ENCODE results near the gene AKAP5. TPM values are rescaled to one million over a fixed set of nuclear protein-coding genes. Genes with fewer than 3 reads are reported as not detected.

Gene AKAP5
- total and polyA plus RNA-seq, 2 donors (not counting 1 experiment from before 2014, with no cell fraction given) = 0.21 to 1.4 TPM

GRCh38 chr14:64454671-64455070 is 10.6 kb upstream of the AKAP5 start:
- Mint-ChIP-seq H3K27me3 (no peaks in the 10 kb centered on the region), H3K27ac (no peak overlapping the region), H3K4me1 (peaks cover 39% of the 10 kb centered on the region), H3K9me3 (ENCODE audit: insufficient read depth) (no peaks in the 10 kb centered on the region), H3K4me3 (no peak overlapping the region)
- DNase-seq = no peak
- Histone ChIP-seq H3K4me3 (ENCODE audit: control extremely low read depth in 1 of 5, extremely low read depth in 1 of 5, insufficient read depth in 1 of 5, low read depth in 2 of 5, low read length in 4 of 5) (no peak overlapping the region), H3K27ac (ENCODE audit: low read length in 2 of 2) (no peak overlapping the region), H3K36me3 (replicated peaks in 1 of 2; ENCODE audit: control extremely low read depth in 1 of 2, control insufficient read depth in 1 of 2, extremely low read depth in 1 of 2, insufficient read depth in 2 of 2, low read length in 1 of 2) (peaks cover 8 to 25% of the 10 kb centered on the region in 2 experiments), H3K79me2 (ENCODE audit: control insufficient read depth, insufficient read depth, low read length) (no peaks in the 10 kb centered on the region), H3K4me2 (replicated peaks; ENCODE audit: low read depth, low read length, poor library complexity, severe bottlenecking) (no peak overlapping the region), H3K27me3 (replicated peaks in 1 of 4; ENCODE audit: control extremely low read depth in 1 of 4, control insufficient read depth in 3 of 4, insufficient read depth in 4 of 4, low read length in 3 of 4) (no peaks in the 10 kb centered on the region), H3K9ac (ENCODE audit: low read length) (no peak overlapping the region), H3K4me1 (ENCODE audit: control insufficient read depth in 2 of 2, insufficient read depth in 2 of 2, low read length in 2 of 2) (peaks cover 16 to 22% of the 10 kb centered on the region in 2 donors), H3K9me3 (ENCODE audit: control extremely low read depth in 1 of 3, control insufficient read depth in 2 of 3, insufficient read depth in 1 of 3, low read length in 2 of 3) (no peaks in the 10 kb centered on the region), H2AFZ (ENCODE audit: insufficient read depth, low read depth, low read length, poor library complexity, severe bottlenecking) (no peak overlapping the region), H4K20me1 (ENCODE audit: control insufficient read depth, insufficient read depth, low read length, poor library complexity, severe bottlenecking) (no peaks in the 10 kb centered on the region)
- intact Hi-C loops (cut with micrococcal nuclease) = no loop called here
- ChIA-PET CTCF (interaction anchor here (1.1 kb wide), 1 partner anchor 25 kb away, joined by 3 read pairs; no protein-coding TSS in a partner anchor), POLR2A (interaction anchor here (0.7 kb wide), 1 partner anchor 9 kb away, joined by 4 read pairs; no protein-coding TSS in a partner anchor)
- no peak for ATAC-seq (ENCODE audit: low read depth)
- TF ChIP-seq EZH2 (IDR thresholded peaks at IDR 0.05; ENCODE audit: borderline replicate concordance, insufficient read depth, low read depth, low read length, poor library complexity, severe bottlenecking) (no peak), CTCF (IDR thresholded peaks at IDR 0.05) (no peak)
- WGBS (ENCODE audit: insufficient coverage) = 99% methylated on average over 10 of the region's 10 CpGs

- intact Hi-C loops (cut with micrococcal nuclease) = no loop called here
- H3K27ac Mint-ChIP-seq = peak overlapping the region; percentile 32
- H3K27me3 Mint-ChIP-seq = no peaks in the 10 kb centered on the region
- Histone ChIP-seq H3K4me2 (replicated peaks; ENCODE audit: low read depth, low read length, poor library complexity, severe bottlenecking) (no peak overlapping the region), H3K4me3 (ENCODE audit: control extremely low read depth in 1 of 5, extremely low read depth in 1 of 5, insufficient read depth in 1 of 5, low read depth in 2 of 5, low read length in 4 of 5) (no peak overlapping the region), H3K9ac (ENCODE audit: low read length) (no peak overlapping the region), H3K36me3 (replicated peaks in 1 of 2; ENCODE audit: control extremely low read depth in 1 of 2, control insufficient read depth in 1 of 2, extremely low read depth in 1 of 2, insufficient read depth in 2 of 2, low read length in 1 of 2) (peaks cover 0 to 19% of the 10 kb centered on the region in 2 experiments), H3K27ac (ENCODE audit: low read length in 2 of 2) (no peak overlapping the region), H2AFZ (ENCODE audit: insufficient read depth, low read depth, low read length, poor library complexity, severe bottlenecking) (no peak overlapping the region), H3K9me3 (ENCODE audit: control extremely low read depth in 1 of 3, control insufficient read depth in 2 of 3, insufficient read depth in 1 of 3, low read length in 2 of 3) (no peaks in the 10 kb centered on the region), H3K79me2 (ENCODE audit: control insufficient read depth, insufficient read depth, low read length) (no peaks in the 10 kb centered on the region), H3K27me3 (replicated peaks in 1 of 4; ENCODE audit: control extremely low read depth in 1 of 4, control insufficient read depth in 3 of 4, insufficient read depth in 4 of 4, low read length in 3 of 4) (no peaks in the 10 kb centered on the region), H4K20me1 (ENCODE audit: control insufficient read depth, insufficient read depth, low read length, poor library complexity, severe bottlenecking) (no peaks in the 10 kb centered on the region), H3K4me1 (ENCODE audit: control insufficient read depth in 2 of 2, insufficient read depth in 2 of 2, low read length in 2 of 2) (peaks cover 32 to 34% of the 10 kb centered on the region in 2 donors)
- peaks cover 53% of the 10 kb centered on the region for H3K4me1 Mint-ChIP-seq
- CTCF ChIA-PET = interaction anchor here (0.8 to 1.2 kb wide), 3 partner anchors 10 kb away, joined by 3 to 4 read pairs (median 4); no protein-coding TSS in a partner anchor
- TF ChIP-seq EZH2 (IDR thresholded peaks at IDR 0.05; ENCODE audit: borderline replicate concordance, insufficient read depth, low read depth, low read length, poor library complexity, severe bottlenecking) (no peak), CTCF (IDR thresholded peaks at IDR 0.05) (no peak)
- 80% methylated on average over 1 of the region's 4 CpGs for WGBS (ENCODE audit: insufficient coverage)
- POLR2A ChIA-PET = no interaction called here
- no peak overlapping the region for H3K4me3 Mint-ChIP-seq
- H3K9me3 Mint-ChIP-seq (ENCODE audit: insufficient read depth) = no peaks in the 10 kb centered on the region
- no peak for ATAC-seq (ENCODE audit: low read depth)
- no peak for DNase-seq
These were observed 5.7 kb upstream of the AKAP5 start for GRCh38 chr14:64459405-64460136.
